CD14-positive monocyte (primary cell): ENCODE results near the gene LPCAT3. TPM values are rescaled to one million over a fixed set of nuclear protein-coding genes. Genes with fewer than 3 reads are reported as not detected.
"Not testable (repeated sequence)": the region's sequence is repeated elsewhere in the genome, so short reads cannot be mapped to it uniquely, and the experiment has no call there.

Experiments
- DNase-seq, 3 donors: peaks; one replicate each; pipeline ENCODE4 v3.0.0-alpha.2; 2011 to 2022
- H2AFZ ChIP-seq: 2 replicates; pipeline ENCODE4 v1.6.0; 2012; ENCODE audit warnings: mild to moderate bottlenecking, low read depth, low read length, inconsistent platforms; ENCODE audit not compliant: insufficient read depth, poor library complexity, severe bottlenecking
- H3K27ac ChIP-seq, 2 donors: 1 replicate in 1 of 2; 2 replicates in 1 of 2; pipeline ENCODE4 v1.5.1; 2012 to 2013; ENCODE audit warnings: low read length in 2 of 2, control low read depth in 1 of 2, inconsistent platforms in 1 of 2, low read depth in 1 of 2, mild to moderate bottlenecking in 1 of 2
- H3K27me3 ChIP-seq, 2 donors: one replicate each; pipeline versions ENCODE4 v1.6.0 to v1.6.1; 2011 to 2013; ENCODE audit warnings: low read length in 2 of 2; ENCODE audit not compliant: control insufficient read depth in 2 of 2, insufficient read depth in 2 of 2
- H3K36me3 ChIP-seq, 2 donors: replicated peaks in 1 of 2; 1 replicate in 1 of 2; 2 replicates in 1 of 2; pipeline versions ENCODE4 v1.5.1 to v1.6.1; 2012 to 2013; ENCODE audit warnings: low read length in 2 of 2, control low read depth in 1 of 2, inconsistent platforms in 1 of 2, mild to moderate bottlenecking in 1 of 2; ENCODE audit not compliant: insufficient read depth in 2 of 2, control insufficient read depth in 1 of 2
- H3K4me1 ChIP-seq, 2 donors: 1 replicate in 1 of 2; 2 replicates in 1 of 2; pipeline versions ENCODE4 v1.5.1 to v1.6.1; 2012 to 2013; ENCODE audit warnings: low read length in 2 of 2, control low read depth in 1 of 2, inconsistent platforms in 1 of 2, mild to moderate bottlenecking in 1 of 2, moderate library complexity in 1 of 2; ENCODE audit not compliant: insufficient read depth in 2 of 2, control insufficient read depth in 1 of 2
- H3K4me2 ChIP-seq: replicated peaks from 2 replicates; pipeline ENCODE3; 2012; ENCODE audit warnings: low read length, moderate library complexity, mild to moderate bottlenecking; ENCODE audit not compliant: poor library complexity, severe bottlenecking; ENCODE audit errors: extremely low read depth
- H3K4me3 ChIP-seq, 3 experiments: fragments of 200-600 bp in 1 of 3; sonication (generic) in 1 of 3; replicated peaks in 1 of 3; 1 replicate in 2 of 3; 2 replicates in 1 of 3; pipeline ENCODE4 v1.5.1; 2011 to 2013; ENCODE audit warnings: low read length in 3 of 3, mild to moderate bottlenecking in 3 of 3, control low read depth in 2 of 3, low read depth in 2 of 3, inconsistent platforms in 1 of 3, moderate library complexity in 1 of 3
- H3K79me2 ChIP-seq: 2 replicates; pipeline ENCODE4 v1.6.0; 2012; ENCODE audit warnings: mild to moderate bottlenecking, control low read depth, inconsistent platforms, low read length, moderate library complexity; ENCODE audit not compliant: insufficient read depth
- H3K9ac ChIP-seq: 2 replicates; pipeline ENCODE4 v1.6.0; 2017; ENCODE audit warnings: low read length, mild to moderate bottlenecking; ENCODE audit not compliant: insufficient read depth, poor library complexity, severe bottlenecking
- H3K9me3 ChIP-seq, 2 donors: replicated peaks in 1 of 2; 1 replicate in 1 of 2; 2 replicates in 1 of 2; pipeline versions ENCODE4 v1.5.1 to v1.6.1; 2012 to 2013; ENCODE audit warnings: low read length in 2 of 2, control low read depth in 1 of 2; ENCODE audit not compliant: control insufficient read depth in 1 of 2, insufficient read depth in 1 of 2
- H4K20me1 ChIP-seq: 2 replicates; pipeline ENCODE4 v1.6.0; 2012; ENCODE audit warnings: mild to moderate bottlenecking, low read length, control low read depth, moderate library complexity; ENCODE audit not compliant: insufficient read depth
- H3K27ac Mint-ChIP-seq, 7 donors: one replicate each; pipeline ENCODE4 v1.8.0; 2020; ENCODE audit warnings: mild to moderate bottlenecking in 7 of 7, mixed read lengths in 7 of 7, moderate library complexity in 6 of 7, inconsistent platforms in 2 of 7
- H3K27me3 Mint-ChIP-seq, 3 donors: one replicate each; pipeline ENCODE4 v1.8.0; 2021 to 2022; ENCODE audit warnings: low read depth in 3 of 3, mild to moderate bottlenecking in 3 of 3, mixed read lengths in 3 of 3, moderate library complexity in 3 of 3, inconsistent platforms in 1 of 3
- H3K36me3 Mint-ChIP-seq, 2 donors: one replicate each; pipeline ENCODE4 v1.8.0; 2020; ENCODE audit warnings: mixed read lengths in 2 of 2, inconsistent platforms in 1 of 2, mild to moderate bottlenecking in 1 of 2
- H3K4me1 Mint-ChIP-seq: one replicate; pipeline ENCODE4 v1.8.0; 2020; ENCODE audit warnings: mild to moderate bottlenecking, mixed read lengths
- H3K4me3 Mint-ChIP-seq, 2 donors: one replicate each; pipeline ENCODE4 v1.8.0; 2020; ENCODE audit warnings: mild to moderate bottlenecking in 2 of 2, mixed read lengths in 2 of 2, moderate library complexity in 1 of 2
- H3K9me3 Mint-ChIP-seq, 7 donors: one replicate each; pipeline ENCODE4 v1.8.0; 2020 to 2022; ENCODE audit warnings: mixed read lengths in 7 of 7, mild to moderate bottlenecking in 6 of 7, moderate library complexity in 6 of 7, inconsistent platforms in 2 of 7
- CTCF ChIP-seq: fragments of 200-600 bp; IDR thresholded peaks from one replicate; pipeline ENCODE4 v1.8.0; 2022; ENCODE audit warnings: antibody characterized with exemption, mild to moderate bottlenecking
- WGBS: methylation state at CpG from one replicate; pipeline ENCODE4 v1.1.5; 2013; ENCODE audit warnings: missing lambda C conversion rate; ENCODE audit not compliant: insufficient coverage; 5-methylcytosine and 5-hydroxymethylcytosine counted together
- intact Hi-C, 2 donors: fragments of 100-400 bp; cut with micrococcal nuclease; formaldehyde crosslinking; loops; one replicate each; pipeline versions ENCODE4 v1.15.0 to v1.15.1; 2023
- polyA plus RNA-seq, 3 donors: library from polyadenylated mRNA; depleted of rRNA in 1 of 3; unstranded in 2 of 3; stranded (reverse) in 1 of 3; fragments of 300-500 nt in 2 of 3; fragments of >200 nt in 1 of 3; fragmentation: Illumina TruSeq in 2 of 3; gene quantifications; 1 replicate in 2 of 3; 2 replicates in 1 of 3; pipeline ENCODE4 v1.2.3, GENCODE V29; 2012 to 2021

Gene LPCAT3
- polyA plus RNA-seq, 3 donors = 50.9 to 62.7 (median 54.1) TPM

GRCh38 chr12:7054925-7055324 lies 36.6 kb upstream of the LPCAT3 start:
- Mint-ChIP-seq H3K4me3 (no peak overlapping the region), H3K9me3 (peaks cover 0 to 2% (median 0%) of the 10 kb centered on the region in 7 donors), H3K27ac (no peak overlapping the region), H3K27me3 (peaks cover 3 to 7% (median 4%) of the 10 kb centered on the region in 3 donors), H3K4me1 (peaks cover 11% of the 10 kb centered on the region), H3K36me3 (no peaks in the 10 kb centered on the region)
- WGBS = 100% methylated on average over 1 of the region's 4 CpGs
- intact Hi-C loops = no loop called here
- H3K79me2 ChIP-seq = no peaks in the 10 kb centered on the region
- no peak overlapping the region for H3K27ac ChIP-seq
- no peak overlapping the region for H3K4me2 ChIP-seq
- no peaks in the 10 kb centered on the region for H4K20me1 ChIP-seq
- no peak overlapping the region for H3K4me3 ChIP-seq
- H3K36me3 ChIP-seq = no peaks in the 10 kb centered on the region
- H3K9ac ChIP-seq = no peak overlapping the region
- no peak overlapping the region for H2AFZ ChIP-seq
- no peaks in the 10 kb centered on the region for H3K27me3 ChIP-seq
- peaks cover 0 to 9% of the 10 kb centered on the region in 2 donors for H3K4me1 ChIP-seq
- DNase-seq = no peak
- no peak for TF ChIP-seq CTCF
- H3K9me3 ChIP-seq = no peaks in the 10 kb centered on the region

- H3K9ac ChIP-seq, H3K27ac Mint-ChIP-seq, H2AFZ ChIP-seq, H3K4me2 ChIP-seq, H3K79me2 ChIP-seq, H3K36me3 ChIP-seq, H3K27me3 ChIP-seq, H3K9me3 Mint-ChIP-seq, intact Hi-C loops, H3K27me3 Mint-ChIP-seq, H4K20me1 ChIP-seq, H3K36me3 Mint-ChIP-seq, H3K27ac ChIP-seq, H3K4me3 Mint-ChIP-seq, H3K4me3 ChIP-seq, DNase-seq, H3K9me3 ChIP-seq: not testable (repeated sequence)
- H3K4me1 ChIP-seq = peaks cover 12 to 14% of the 10 kb centered on the region in 2 donors
- H3K4me1 Mint-ChIP-seq = peaks cover 17% of the 10 kb centered on the region
- no CpG with 5 or more reads among the region's 3 CpGs for WGBS
These were observed 31.7 kb upstream of the LPCAT3 start for GRCh38 chr12:7049973-7050372.

GRCh38 chr12:7049445-7049951 lies 31.2 kb upstream of the LPCAT3 start:
- H3K9me3 ChIP-seq, H3K9me3 Mint-ChIP-seq, H3K4me3 ChIP-seq, H3K4me3 Mint-ChIP-seq, H3K9ac ChIP-seq, intact Hi-C loops, H4K20me1 ChIP-seq, H2AFZ ChIP-seq, H3K27ac ChIP-seq, H3K4me2 ChIP-seq, H3K27me3 ChIP-seq, H3K36me3 ChIP-seq, H3K36me3 Mint-ChIP-seq, DNase-seq, H3K79me2 ChIP-seq, H3K27me3 Mint-ChIP-seq: not testable (repeated sequence)
- peaks cover 17% of the 10 kb centered on the region for H3K4me1 Mint-ChIP-seq
- 91% methylated on average over 9 of the region's 10 CpGs for WGBS
- H3K27ac Mint-ChIP-seq = peak overlapping the region in 1 of 7 donors; percentile 4
- H3K4me1 ChIP-seq = peaks cover 12 to 14% of the 10 kb centered on the region in 2 donors
